ENCODE results near the gene DENND4A. TPM values are rescaled to one million over a fixed set of nuclear protein-coding genes. Genes with fewer than 3 reads are reported as not detected.
"Not testable (repeated sequence)": the region's sequence is repeated elsewhere in the genome, so short reads cannot be mapped to it uniquely, and the experiment has no call there.

Gene DENND4A
- polyA plus RNA-seq, 1 of the 3 experiments (the other 2 are of a cell fraction), result 2.5 TPM

DNA sequence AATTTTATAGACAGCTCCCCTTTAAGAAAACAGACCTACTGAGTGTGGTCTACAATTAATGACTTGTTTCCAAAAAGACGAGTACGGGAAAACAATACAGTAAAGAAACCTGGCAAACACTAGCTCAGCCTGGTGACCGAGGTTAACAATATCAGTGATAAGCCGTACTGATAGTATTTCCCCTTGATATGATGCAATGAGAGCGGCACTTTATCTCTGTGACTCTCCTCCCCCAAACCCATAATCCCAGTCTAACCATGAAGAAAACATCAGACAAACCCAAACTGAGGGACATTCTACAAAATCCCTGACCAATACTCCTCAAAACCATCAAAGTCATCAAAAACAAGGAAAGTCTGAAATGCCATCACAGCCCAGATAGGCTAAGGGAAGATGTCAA is 8.2 kb downstream of the DENND4A start:
- H3K4me1 ChIP-seq (ENCODE audit: control insufficient read depth in 1 of 2, insufficient read depth in 2 of 2, low read depth in 1 of 2, low read length in 1 of 2), result peaks cover 0 to 3% of the 10 kb centered on the region in 2 experiments; a peak in 1 of 4 replicates
- H4K20me1 ChIP-seq (ENCODE audit: insufficient read depth), result no peaks in the 10 kb centered on the region
- H3K9me2 ChIP-seq, result no peaks in the 10 kb centered on the region
- no peak overlapping the region for H3K9ac ChIP-seq
- no peak overlapping the region for H3K27ac ChIP-seq (ENCODE audit: low read depth in 2 of 2, low read length in 1 of 2)
- no peak for DNase-seq
- no peak for TF ChIP-seq FOXM1 (IDR thresholded peaks at IDR 0.05; ENCODE audit: low read depth)
- no peak for TF ChIP-seq FOSL2 (IDR thresholded peaks at IDR 0.05; ENCODE audit: borderline replicate concordance, low read depth)
- H3K36me3 ChIP-seq (replicated peaks in 1 of 2; ENCODE audit: control insufficient read depth in 1 of 2, insufficient read depth in 2 of 2, low read length in 1 of 2), result no peaks in the 10 kb centered on the region
- H2AFZ ChIP-seq (ENCODE audit: low read depth), result no peak overlapping the region
- CTCF ChIA-PET, result interaction anchor here (0.7 kb wide), 1 partner anchor 145 kb away, joined by 3 read pairs; no protein-coding TSS in a partner anchor
- no peaks in the 10 kb centered on the region for H3K9me3 ChIP-seq
- H3F3A ChIP-seq (replicated peaks; ENCODE audit: insufficient read depth), result peaks cover 9% of the 10 kb centered on the region
- no peaks in the 10 kb centered on the region for H3K27me3 ChIP-seq (ENCODE audit: insufficient read depth)
- no peak overlapping the region for H3K4me3 ChIP-seq (ENCODE audit: low read depth in 2 of 2, low read length in 1 of 2)
- no peak overlapping the region for H3K4me2 ChIP-seq
- WGBS (ENCODE audit: low lambda C conversion rate), result 95% methylated on average over 5 of the region's 5 CpGs
- peaks cover 29% of the 10 kb centered on the region for H3K79me2 ChIP-seq (ENCODE audit: insufficient read depth)
- POLR2A ChIA-PET, result no interaction called here

DNA sequence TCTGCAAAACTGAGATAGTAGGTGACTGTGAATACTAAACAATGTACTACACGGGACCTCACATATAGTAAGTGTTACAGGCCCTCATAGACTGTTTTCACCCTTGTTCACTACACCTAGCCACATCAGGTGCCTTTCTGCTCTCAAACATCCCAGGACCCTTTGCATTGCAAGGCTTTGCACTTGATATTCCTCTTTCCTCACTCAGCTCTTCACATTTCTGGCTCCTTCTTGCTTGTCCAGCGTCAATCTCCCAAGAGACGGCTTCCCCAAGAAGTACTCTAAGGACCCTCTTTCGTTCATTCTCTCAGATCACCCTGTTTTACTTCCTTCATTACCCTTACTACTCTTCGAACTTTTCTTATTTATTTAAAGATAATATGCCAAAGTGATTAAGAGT is 10.0 kb downstream of the DENND4A start:
- H3K4me2 ChIP-seq, result no peak overlapping the region
- no peak overlapping the region for H3K4me3 ChIP-seq (ENCODE audit: low read depth in 2 of 2, low read length in 1 of 2)
- peaks cover 0 to under 1% of the 10 kb centered on the region in 2 experiments; a peak in 1 of 4 replicates for H3K4me1 ChIP-seq (ENCODE audit: control insufficient read depth in 1 of 2, insufficient read depth in 2 of 2, low read depth in 1 of 2, low read length in 1 of 2)
- TF ChIP-seq POLR2AphosphoS5 (IDR thresholded peaks at IDR 0.05; ENCODE audit: low read depth, low read length) (no peak), TAF1 (IDR thresholded peaks at IDR 0.05; ENCODE audit: borderline replicate concordance, low read depth, low read length) (no peak), RAD21 (IDR thresholded peaks at IDR 0.05; ENCODE audit: low read length) (no peak), MEF2A (IDR thresholded peaks at IDR 0.05; ENCODE audit: borderline replicate concordance, low read depth) (no peak), RXRA (IDR thresholded peaks at IDR 0.05; ENCODE audit: borderline replicate concordance, low read depth) (no peak), RFX5 (IDR thresholded peaks at IDR 0.05; ENCODE audit: low read length) (no peak), GABPA (IDR thresholded peaks at IDR 0.05; ENCODE audit: low read depth) (no peak), TEAD4 (IDR thresholded peaks at IDR 0.05; ENCODE audit: borderline replicate concordance, insufficient read depth) (no peak), FOSL2 (IDR thresholded peaks at IDR 0.05; ENCODE audit: borderline replicate concordance, low read depth) (no peak), YY1 (IDR thresholded peaks at IDR 0.05; ENCODE audit: low read depth) (no peak)
- TF ChIP-seq, protein P1, sequence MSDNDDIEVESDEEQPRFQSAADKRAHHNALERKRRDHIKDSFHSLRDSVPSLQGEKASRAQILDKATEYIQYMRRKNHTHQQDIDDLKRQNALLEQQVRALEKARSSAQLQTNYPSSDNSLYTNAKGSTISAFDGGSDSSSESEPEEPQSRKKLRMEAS (IDR thresholded peaks at IDR 0.05; ENCODE audit: low read depth), result no peak
- TF ChIP-seq, protein P2, sequence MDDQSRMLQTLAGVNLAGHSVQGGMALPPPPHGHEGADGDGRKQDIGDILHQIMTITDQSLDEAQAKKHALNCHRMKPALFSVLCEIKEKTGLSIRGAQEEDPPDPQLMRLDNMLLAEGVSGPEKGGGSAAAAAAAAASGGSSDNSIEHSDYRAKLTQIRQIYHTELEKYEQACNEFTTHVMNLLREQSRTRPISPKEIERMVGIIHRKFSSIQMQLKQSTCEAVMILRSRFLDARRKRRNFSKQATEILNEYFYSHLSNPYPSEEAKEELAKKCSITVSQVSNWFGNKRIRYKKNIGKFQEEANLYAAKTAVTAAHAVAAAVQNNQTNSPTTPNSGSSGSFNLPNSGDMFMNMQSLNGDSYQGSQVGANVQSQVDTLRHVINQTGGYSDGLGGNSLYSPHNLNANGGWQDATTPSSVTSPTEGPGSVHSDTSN (IDR thresholded peaks at IDR 0.05), result no peak
- ChIA-PET POLR2A (no interaction called here), CTCF (interaction anchor here (1.0 kb wide), 1 partner anchor 42 kb away, joined by 3 read pairs; no protein-coding TSS in a partner anchor)
- no peaks in the 10 kb centered on the region for H3K27me3 ChIP-seq (ENCODE audit: insufficient read depth)
- H3K27ac ChIP-seq (ENCODE audit: low read depth in 2 of 2, low read length in 1 of 2), result no peak overlapping the region
- WGBS (ENCODE audit: low lambda C conversion rate), result 85% methylated on average over 5 of the region's 5 CpGs
- no peaks in the 10 kb centered on the region for H4K20me1 ChIP-seq (ENCODE audit: insufficient read depth)
- H2AFZ ChIP-seq (ENCODE audit: low read depth), result no peak overlapping the region
- H3K79me2 ChIP-seq (ENCODE audit: insufficient read depth), result peaks cover 29% of the 10 kb centered on the region
- H3F3A ChIP-seq (replicated peaks; ENCODE audit: insufficient read depth), result peaks cover 4% of the 10 kb centered on the region
- H3K36me3 ChIP-seq (replicated peaks in 1 of 2; ENCODE audit: control insufficient read depth in 1 of 2, insufficient read depth in 2 of 2, low read length in 1 of 2), result no peaks in the 10 kb centered on the region
- H3K9me3 ChIP-seq, result no peaks in the 10 kb centered on the region
- no peak for DNase-seq
- no peaks in the 10 kb centered on the region for H3K9me2 ChIP-seq
- H3K9ac ChIP-seq, result no peak overlapping the region

DNA sequence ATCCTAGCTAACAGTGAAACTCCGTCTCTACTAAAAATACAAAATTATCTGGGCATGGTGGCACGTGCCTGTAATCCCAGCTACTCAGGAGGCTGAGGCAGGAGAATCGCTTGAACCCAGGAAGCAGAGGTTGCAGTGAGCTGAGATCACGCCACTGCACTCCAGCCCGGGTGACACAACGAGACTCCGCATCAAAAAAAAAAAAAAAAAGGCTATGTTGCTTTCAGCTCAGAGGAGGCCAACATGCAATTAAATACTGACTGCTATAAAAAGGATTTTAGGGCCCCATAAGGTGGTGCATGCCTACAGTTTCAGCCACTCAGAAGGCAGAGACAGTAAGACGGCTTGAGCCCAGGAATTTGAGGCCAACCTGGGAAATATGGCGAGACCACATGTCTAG is 13.4 kb downstream of the DENND4A start:
- H3F3A ChIP-seq (replicated peaks; ENCODE audit: insufficient read depth); DNase-seq; H3K9me2 ChIP-seq; H3K4me1 ChIP-seq (ENCODE audit: control insufficient read depth in 1 of 2, insufficient read depth in 2 of 2, low read depth in 1 of 2, low read length in 1 of 2); H3K4me3 ChIP-seq (ENCODE audit: low read depth in 2 of 2, low read length in 1 of 2); H4K20me1 ChIP-seq (ENCODE audit: insufficient read depth); H3K27ac ChIP-seq (ENCODE audit: low read depth in 2 of 2, low read length in 1 of 2); H3K4me2 ChIP-seq; POLR2A ChIA-PET; H2AFZ ChIP-seq (ENCODE audit: low read depth); H3K9ac ChIP-seq; H3K27me3 ChIP-seq (ENCODE audit: insufficient read depth); H3K36me3 ChIP-seq (replicated peaks in 1 of 2; ENCODE audit: control insufficient read depth in 1 of 2, insufficient read depth in 2 of 2, low read length in 1 of 2); H3K9me3 ChIP-seq: not testable (repeated sequence)
- H3K79me2 ChIP-seq (ENCODE audit: insufficient read depth), result peaks cover 11% of the 10 kb centered on the region; the same call in 1 of the 2 replicates
- CTCF ChIA-PET, result interaction anchor here (1.6 kb wide), 1 partner anchor 91 kb away, joined by 3 read pairs; no protein-coding TSS in a partner anchor
- WGBS (ENCODE audit: low lambda C conversion rate), result 89% methylated on average over 9 of the region's 9 CpGs
